HepG2 (cell line): ENCODE measurements around the gene LAMTOR1. TPM values are rescaled to one million over a fixed set of nuclear protein-coding genes. Genes with fewer than 3 reads are reported as not detected.

Source experiments
- ASH2L ChIP-seq: fragments of 300-600, 200-600 bp; sonication (generic); IDR thresholded peaks from 2 replicates; pipeline ENCODE4 v1.7.0; 2017; ENCODE audit warnings: low read depth, mild to moderate bottlenecking, moderate library complexity, mixed read lengths, low read length; ENCODE audit not compliant: insufficient read length
- BHLHE40 ChIP-seq: IDR thresholded peaks from 2 replicates; pipeline ENCODE4 v1.6.1; 2011; ENCODE audit warnings: low read length, improper control_type of control experiment
- EZH2 ChIP-seq: conservative IDR thresholded peaks from 2 replicates; pipeline ENCODE4 v1.6.1; 2012; ENCODE audit warnings: mild to moderate bottlenecking, low read depth, low read length, moderate library complexity
- GATA4 ChIP-seq: sonication (generic); IDR thresholded peaks from 2 replicates; pipeline ENCODE4 v1.6.1; 2016; ENCODE audit warnings: antibody characterized with exemption, low read depth, borderline replicate concordance
- IRF1 ChIP-seq: sonication (generic); formaldehyde crosslinking; IDR thresholded peaks from 2 replicates; pipeline ENCODE4 v1.4.0; 2020; ENCODE audit warnings: low read depth, mild to moderate bottlenecking, missing genetic modification reagents
- JUND ChIP-seq: sonication (generic); formaldehyde crosslinking; IDR thresholded peaks from 2 replicates; pipeline ENCODE4 v1.8.0; 2022; ENCODE audit warnings: mild to moderate bottlenecking, missing genetic modification reagents
- MEF2D ChIP-seq: sonication (generic); formaldehyde crosslinking; IDR thresholded peaks from 2 replicates; pipeline ENCODE4 v1.5.1; 2020; ENCODE audit warnings: mild to moderate bottlenecking, missing genetic modification reagents
- NONO ChIP-seq, 2 experiments: fragments of 450-650 bp in 1 of 2; sonication (generic) in 1 of 2; formaldehyde crosslinking in 1 of 2; IDR thresholded peaks in 1 of 2; conservative IDR thresholded peaks in 1 of 2; 2 replicates each; pipeline versions ENCODE4 v1.6.1 to v1.8.0; 2017 to 2022; ENCODE audit warnings: mild to moderate bottlenecking in 1 of 2, missing genetic modification reagents in 1 of 2, moderate library complexity in 1 of 2
- PHF20 ChIP-seq: sonication (generic); formaldehyde crosslinking; IDR thresholded peaks from 2 replicates; pipeline ENCODE4 v1.5.0; 2020; ENCODE audit warnings: mild to moderate bottlenecking, missing genetic modification reagents
- POLR2AphosphoS5 ChIP-seq: IDR thresholded peaks from 2 replicates; pipeline ENCODE4 v1.6.1; 2012; ENCODE audit warnings: low read depth, low read length
- RELA ChIP-seq: sonication (generic); formaldehyde crosslinking; IDR thresholded peaks from 2 replicates; pipeline ENCODE4 v1.4.0; 2020; ENCODE audit warnings: missing genetic modification reagents
- SALL1 ChIP-seq: sonication (generic); formaldehyde crosslinking; IDR thresholded peaks from 2 replicates; pipeline ENCODE4 v1.8.0; 2022; ENCODE audit warnings: mild to moderate bottlenecking, missing genetic modification reagents
- SALL2 ChIP-seq: sonication (generic); formaldehyde crosslinking; IDR thresholded peaks from 2 replicates; pipeline ENCODE4 v1.8.1; 2023; ENCODE audit warnings: mild to moderate bottlenecking, missing genetic modification reagents, inconsistent platforms
- TFDP2 ChIP-seq: sonication (generic); formaldehyde crosslinking; IDR thresholded peaks from 2 replicates; pipeline ENCODE4 v1.4.0; 2020; ENCODE audit warnings: missing genetic modification reagents
- ZC3H13 ChIP-seq: sonication (generic); formaldehyde crosslinking; IDR thresholded peaks from 2 replicates; pipeline ENCODE4 v1.8.1; 2023; ENCODE audit warnings: mild to moderate bottlenecking, missing genetic modification reagents, moderate library complexity
- ZNF101 ChIP-seq: sonication (generic); formaldehyde crosslinking; IDR thresholded peaks from 2 replicates; pipeline ENCODE4 v1.4.0; 2020; ENCODE audit warnings: mild to moderate bottlenecking, low read depth, missing genetic modification reagents, borderline replicate concordance
- ZNF276 ChIP-seq: sonication (generic); formaldehyde crosslinking; IDR thresholded peaks from 2 replicates; pipeline ENCODE4 v1.4.0; 2020; ENCODE audit warnings: mild to moderate bottlenecking, low read depth, missing genetic modification reagents
- ZNF335 ChIP-seq: sonication (generic); formaldehyde crosslinking; IDR thresholded peaks from 2 replicates; pipeline ENCODE4 v1.4.0; 2020; ENCODE audit warnings: missing genetic modification reagents
- ZNF414 ChIP-seq: sonication (generic); formaldehyde crosslinking; IDR thresholded peaks from 2 replicates; pipeline ENCODE4 v1.5.0; 2020; ENCODE audit warnings: missing genetic modification reagents
- ZNF572 ChIP-seq: sonication (generic); formaldehyde crosslinking; IDR thresholded peaks from 2 replicates; pipeline ENCODE4 v1.5.1; 2020; ENCODE audit warnings: mild to moderate bottlenecking, missing genetic modification reagents
- polyA plus RNA-seq, 8 experiments: library from polyadenylated mRNA; depleted of rRNA in 3 of 8; stranded (reverse) in 7 of 8; unstranded in 1 of 8; fragments of >200 nt; fragmentation: Illumina TruSeq in 4 of 8; extraction: Trizol in 4 of 8; gene quantifications; 2 replicates each; pipeline versions ENCODE4 v1.2.1 to v1.2.3, GENCODE V29; 2011 to 2016; ENCODE audit warnings: low read depth in 4 of 8, missing spikeins in 1 of 8, mixed read lengths in 1 of 8; ENCODE audit not compliant: insufficient read depth in 1 of 8
- total RNA-seq, 5 experiments: library from RNA; depleted of rRNA; stranded (reverse); fragments of >200 nt; fragmentation: Illumina TruSeq; extraction: Trizol; gene quantifications; 2 replicates each; pipeline ENCODE4 v1.2.3, GENCODE V29; 2016; ENCODE audit warnings: low read depth in 1 of 5
- TF ChIP-seq, protein P1 (sequence below): sonication (generic); formaldehyde crosslinking; IDR thresholded peaks from 2 replicates; pipeline ENCODE4 v1.8.0; 2022; ENCODE audit warnings: missing genetic modification reagents, mild to moderate bottlenecking, inconsistent platforms, borderline replicate concordance
- TF ChIP-seq, protein P2 (sequence below): IDR thresholded peaks from 2 replicates; pipeline ENCODE4 v1.6.1; 2016; ENCODE audit warnings: missing compliant biosample characterization, missing genetic modification reagents, borderline replicate concordance

LAMTOR1 gene
- total and polyA plus RNA-seq, 2 of the 13 experiments (the other 11 are each of a cell fraction or from before 2014, with no cell fraction given) = 60.4 to 66.0 TPM

DNA sequence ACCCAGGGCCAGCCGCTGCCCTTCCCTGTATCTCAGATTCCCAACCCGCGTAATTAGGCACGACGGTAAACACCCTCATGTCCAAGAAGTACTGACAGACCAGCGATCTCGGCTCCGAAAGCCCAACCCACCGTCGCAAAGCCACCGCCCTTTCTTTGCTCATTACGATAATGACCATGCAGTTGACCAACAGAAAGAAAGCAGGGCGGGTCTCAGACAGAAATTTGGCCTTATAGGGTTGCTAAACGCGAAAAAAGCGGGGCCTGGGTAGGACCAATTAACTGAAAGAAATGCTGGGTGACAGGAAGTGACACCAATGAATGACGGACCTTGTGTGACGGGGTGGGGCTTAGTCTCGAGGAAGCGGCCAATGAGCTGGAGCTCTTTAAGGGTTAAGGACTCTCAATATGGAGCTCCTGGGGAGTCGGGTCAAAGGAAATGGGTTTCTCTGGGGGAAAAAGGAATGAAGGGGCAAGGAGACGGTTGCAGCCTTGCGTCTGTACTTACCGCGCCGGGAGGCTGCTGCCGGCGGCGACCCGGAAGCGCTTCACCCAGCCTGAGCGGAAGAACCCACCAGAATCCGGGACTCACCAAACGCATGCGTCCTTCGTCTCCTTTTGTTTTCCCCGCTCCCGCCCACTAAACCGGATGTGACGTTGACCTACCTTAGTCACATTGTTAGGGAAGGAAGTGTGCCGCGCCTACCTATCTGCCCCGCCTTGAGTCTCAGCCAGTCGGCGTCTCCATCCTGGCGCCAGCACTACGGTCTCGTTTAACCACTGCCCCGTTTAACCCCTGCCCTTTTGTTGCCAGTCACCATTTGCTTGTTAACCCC, 9.3 kb upstream of the LAMTOR1 start, which contains the start of gene ANAPC15 (continued):
- no peak for TF ChIP-seq ZNF414
- TF ChIP-seq, protein P1, sequence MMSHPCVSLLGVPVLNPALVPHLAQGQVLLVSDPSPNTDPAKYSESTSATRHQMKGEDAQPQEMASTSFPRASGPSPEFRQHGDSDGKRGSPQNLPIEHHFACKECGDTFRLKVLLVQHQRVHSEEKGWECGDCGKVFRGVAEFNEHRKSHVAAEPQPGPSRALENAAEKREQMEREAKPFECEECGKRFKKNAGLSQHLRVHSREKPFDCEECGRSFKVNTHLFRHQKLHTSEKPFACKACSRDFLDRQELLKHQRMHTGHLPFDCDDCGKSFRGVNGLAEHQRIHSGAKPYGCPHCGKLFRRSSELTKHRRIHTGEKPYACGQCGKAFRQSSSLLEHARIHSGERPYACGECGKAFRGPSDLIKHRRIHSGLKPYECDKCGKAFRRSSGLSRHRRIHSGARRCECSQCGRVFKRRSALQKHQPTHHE (CRISPR knock-in tag) = peak; percentile 8; the same call in 1 of the 2 replicates
- peak; percentile 24; the same call in 1 of the 2 replicates for TF ChIP-seq MEF2D (CRISPR knock-in tag)
- peak; percentile 55 for TF ChIP-seq SALL1 (CRISPR knock-in tag)
- peak; percentile 98 for TF ChIP-seq POLR2AphosphoS5
- TF ChIP-seq TFDP2 = peak; percentile 94
- TF ChIP-seq, protein P2, sequence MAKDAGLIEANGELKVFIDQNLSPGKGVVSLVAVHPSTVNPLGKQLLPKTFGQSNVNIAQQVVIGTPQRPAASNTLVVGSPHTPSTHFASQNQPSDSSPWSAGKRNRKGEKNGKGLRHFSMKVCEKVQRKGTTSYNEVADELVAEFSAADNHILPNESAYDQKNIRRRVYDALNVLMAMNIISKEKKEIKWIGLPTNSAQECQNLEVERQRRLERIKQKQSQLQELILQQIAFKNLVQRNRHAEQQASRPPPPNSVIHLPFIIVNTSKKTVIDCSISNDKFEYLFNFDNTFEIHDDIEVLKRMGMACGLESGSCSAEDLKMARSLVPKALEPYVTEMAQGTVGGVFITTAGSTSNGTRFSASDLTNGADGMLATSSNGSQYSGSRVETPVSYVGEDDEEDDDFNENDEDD = peak; percentile 86
- TF ChIP-seq BHLHE40 = no peak
- no peak for TF ChIP-seq EZH2
- no peak for TF ChIP-seq JUND
- no peak; the same call in 1 of the 2 replicates for TF ChIP-seq ZNF335 (CRISPR knock-in tag)
- 0 out of 2 replicates have a peak, but pooled peaks have one; percentile 83 for TF ChIP-seq ZNF276 (CRISPR knock-in tag)
- TF ChIP-seq NONO (IDR thresholded peaks at IDR 0.05) = no peak
- TF ChIP-seq NONO (CRISPR knock-in tag; conservative IDR thresholded peaks at IDR 0.05) = peak; percentile 49; the same call in 1 of the 2 replicates
- no peak for TF ChIP-seq ZC3H13
- TF ChIP-seq ASH2L = peak; percentile 92
- TF ChIP-seq PHF20 (CRISPR knock-in tag) = peak; percentile 93
- TF ChIP-seq IRF1 (CRISPR knock-in tag) = no peak
- peak; percentile 57; the same call in 1 of the 2 replicates for TF ChIP-seq GATA4
- TF ChIP-seq ZNF572 (CRISPR knock-in tag) = no peak
- TF ChIP-seq RELA = no peak
- TF ChIP-seq ZNF101 = no peak
- peak; percentile 55; the same call in 1 of the 2 replicates for TF ChIP-seq SALL2 (CRISPR knock-in tag)
